Spleen (tissue), 7 donors: ENCODE results near the gene GAL3ST1.

Experiments used
- POLR2A ChIP-seq, 3 donors: fragments of 450-650 bp; IDR thresholded peaks; one replicate each; pipeline ENCODE4 v1.5.1; 2017; ENCODE audit warnings: antibody characterized with exemption in 3 of 3, mild to moderate bottlenecking in 1 of 3
- POLR2AphosphoS5 ChIP-seq, 3 donors: sonication (generic); formaldehyde crosslinking; IDR thresholded peaks; one replicate each; pipeline ENCODE4 v1.5.1; 2017; ENCODE audit warnings: antibody characterized with exemption in 3 of 3
- TF ChIP-seq, protein P1 (sequence below), 11 experiments: fragments of 200-600 bp in 7 of 11; fragments of 450-650 bp in 4 of 11; sonication (generic) in 4 of 11; IDR thresholded peaks in 8 of 11; conservative IDR thresholded peaks in 3 of 11; 1 replicate in 7 of 11; 2 replicates in 4 of 11; pipeline versions ENCODE4 v1.4.0 to v1.8.0; 2016 to 2021; ENCODE audit warnings: antibody characterized with exemption in 11 of 11, inconsistent platforms in 4 of 11, mild to moderate bottlenecking in 1 of 11
- donor health status: DM: no; HTN: no; CAD: no; lungs with moderate emphysema.
- donor health status: DM: no; HTN: no; CAD: no.
- donor health status: DM: no; HTN: no; CAD: no.

DNA sequence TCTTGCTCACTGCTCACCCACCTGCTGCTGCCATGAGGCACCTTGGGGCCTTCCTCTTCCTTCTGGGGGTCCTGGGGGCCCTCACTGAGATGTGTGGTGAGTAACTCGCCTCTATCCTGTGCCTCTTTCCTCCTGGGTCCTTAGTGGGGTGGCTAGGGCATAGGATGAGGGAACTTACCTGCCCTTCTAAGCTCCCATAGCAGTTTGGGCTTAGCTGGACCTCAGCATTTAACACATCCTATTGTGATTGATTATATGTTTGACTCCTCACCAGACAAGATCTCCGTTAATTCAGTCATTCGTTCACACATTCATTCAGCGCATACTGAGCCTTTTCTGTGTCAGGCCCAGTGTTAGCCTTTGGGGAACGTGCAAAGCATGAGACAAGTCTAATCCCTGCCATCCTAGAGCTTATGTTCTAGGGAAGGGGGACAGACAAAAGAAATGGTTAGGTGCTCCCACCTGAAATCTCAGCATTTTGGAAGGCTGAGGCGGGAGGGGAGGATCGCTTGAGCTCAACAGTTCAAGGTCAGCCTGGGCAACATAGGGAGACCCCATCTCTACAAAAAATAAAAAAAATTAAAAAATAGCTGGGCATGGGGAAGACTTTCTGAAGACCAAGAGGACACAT is 33.0 kb upstream of the GAL3ST1 start:
- TF ChIP-seq POLR2A (IDR thresholded peaks at IDR 0.05) = no peak
- TF ChIP-seq, protein P1, sequence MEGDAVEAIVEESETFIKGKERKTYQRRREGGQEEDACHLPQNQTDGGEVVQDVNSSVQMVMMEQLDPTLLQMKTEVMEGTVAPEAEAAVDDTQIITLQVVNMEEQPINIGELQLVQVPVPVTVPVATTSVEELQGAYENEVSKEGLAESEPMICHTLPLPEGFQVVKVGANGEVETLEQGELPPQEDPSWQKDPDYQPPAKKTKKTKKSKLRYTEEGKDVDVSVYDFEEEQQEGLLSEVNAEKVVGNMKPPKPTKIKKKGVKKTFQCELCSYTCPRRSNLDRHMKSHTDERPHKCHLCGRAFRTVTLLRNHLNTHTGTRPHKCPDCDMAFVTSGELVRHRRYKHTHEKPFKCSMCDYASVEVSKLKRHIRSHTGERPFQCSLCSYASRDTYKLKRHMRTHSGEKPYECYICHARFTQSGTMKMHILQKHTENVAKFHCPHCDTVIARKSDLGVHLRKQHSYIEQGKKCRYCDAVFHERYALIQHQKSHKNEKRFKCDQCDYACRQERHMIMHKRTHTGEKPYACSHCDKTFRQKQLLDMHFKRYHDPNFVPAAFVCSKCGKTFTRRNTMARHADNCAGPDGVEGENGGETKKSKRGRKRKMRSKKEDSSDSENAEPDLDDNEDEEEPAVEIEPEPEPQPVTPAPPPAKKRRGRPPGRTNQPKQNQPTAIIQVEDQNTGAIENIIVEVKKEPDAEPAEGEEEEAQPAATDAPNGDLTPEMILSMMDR (IDR thresholded peaks at IDR 0.05 in 8 of 11, conservative IDR thresholded peaks at IDR 0.05 in 3 of 11) = peak in 1 of 11 experiments; percentile 10
- TF ChIP-seq POLR2AphosphoS5 (IDR thresholded peaks at IDR 0.05) = no peak
